ENCODE results near the gene ERVK3-1. TPM values are rescaled to one million over a fixed set of nuclear protein-coding genes. Genes with fewer than 3 reads are reported as not detected.

The ERVK3-1 gene
- total RNA-seq, 4 donors from 2014 or later, result 56.3 to 87.2 (median 64.5) TPM

DNA sequence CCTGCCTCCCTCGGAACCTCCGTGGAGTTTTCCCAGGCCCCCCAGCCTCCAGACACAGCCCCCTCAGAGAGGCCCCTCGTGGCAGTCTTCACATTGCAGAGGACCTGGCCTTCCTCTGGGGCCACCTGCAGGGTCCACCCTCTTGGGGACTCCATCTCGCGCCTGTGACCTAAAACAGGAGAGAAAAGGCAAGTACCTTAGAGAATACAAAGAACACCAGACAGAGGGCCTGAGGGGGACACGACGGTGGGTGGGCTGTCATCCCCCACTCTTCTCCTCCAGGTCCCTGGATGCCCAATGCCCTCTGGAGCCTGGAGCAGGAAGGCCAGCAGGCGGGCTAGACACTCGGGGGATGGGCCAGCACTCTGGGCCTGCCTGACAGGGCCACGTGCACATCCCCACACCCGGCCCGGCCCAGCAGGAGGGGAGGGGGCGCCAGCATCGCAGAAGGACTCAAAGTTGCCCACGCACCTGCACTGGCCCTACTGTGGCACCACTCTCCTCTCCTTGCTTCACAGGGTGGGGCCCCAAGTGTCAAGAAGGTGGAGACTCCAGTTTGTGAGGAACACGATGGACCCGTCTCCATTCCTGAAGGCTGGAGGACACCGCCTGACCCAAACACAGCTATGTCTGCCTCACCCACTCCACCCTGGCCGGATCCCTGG is 52.4 kb downstream of the ERVK3-1 start:
- DNase-seq, result no peak
- no peaks in the 10 kb centered on the region for H3K9me3 ChIP-seq
- 76 to 86% methylated on average over 13 to 16 of the region's 19 CpGs for WGBS, 2 donors
- peaks cover 0 to 5% of the 10 kb centered on the region in 2 donors for H3K4me1 ChIP-seq
- intact Hi-C loops (cut with DNase I), result no loop called here
- no peak overlapping the region for H3K27ac ChIP-seq
- H3K36me3 ChIP-seq, result no peaks in the 10 kb centered on the region
- TF ChIP-seq, protein P1, sequence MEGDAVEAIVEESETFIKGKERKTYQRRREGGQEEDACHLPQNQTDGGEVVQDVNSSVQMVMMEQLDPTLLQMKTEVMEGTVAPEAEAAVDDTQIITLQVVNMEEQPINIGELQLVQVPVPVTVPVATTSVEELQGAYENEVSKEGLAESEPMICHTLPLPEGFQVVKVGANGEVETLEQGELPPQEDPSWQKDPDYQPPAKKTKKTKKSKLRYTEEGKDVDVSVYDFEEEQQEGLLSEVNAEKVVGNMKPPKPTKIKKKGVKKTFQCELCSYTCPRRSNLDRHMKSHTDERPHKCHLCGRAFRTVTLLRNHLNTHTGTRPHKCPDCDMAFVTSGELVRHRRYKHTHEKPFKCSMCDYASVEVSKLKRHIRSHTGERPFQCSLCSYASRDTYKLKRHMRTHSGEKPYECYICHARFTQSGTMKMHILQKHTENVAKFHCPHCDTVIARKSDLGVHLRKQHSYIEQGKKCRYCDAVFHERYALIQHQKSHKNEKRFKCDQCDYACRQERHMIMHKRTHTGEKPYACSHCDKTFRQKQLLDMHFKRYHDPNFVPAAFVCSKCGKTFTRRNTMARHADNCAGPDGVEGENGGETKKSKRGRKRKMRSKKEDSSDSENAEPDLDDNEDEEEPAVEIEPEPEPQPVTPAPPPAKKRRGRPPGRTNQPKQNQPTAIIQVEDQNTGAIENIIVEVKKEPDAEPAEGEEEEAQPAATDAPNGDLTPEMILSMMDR (IDR thresholded peaks at IDR 0.05), result no peak
- no peak for TF ChIP-seq POLR2A (IDR thresholded peaks at IDR 0.05)
- H3K27me3 ChIP-seq, result no peaks in the 10 kb centered on the region
- H3K4me3 ChIP-seq (replicated peaks in 1 of 3), result no peak overlapping the region

DNA sequence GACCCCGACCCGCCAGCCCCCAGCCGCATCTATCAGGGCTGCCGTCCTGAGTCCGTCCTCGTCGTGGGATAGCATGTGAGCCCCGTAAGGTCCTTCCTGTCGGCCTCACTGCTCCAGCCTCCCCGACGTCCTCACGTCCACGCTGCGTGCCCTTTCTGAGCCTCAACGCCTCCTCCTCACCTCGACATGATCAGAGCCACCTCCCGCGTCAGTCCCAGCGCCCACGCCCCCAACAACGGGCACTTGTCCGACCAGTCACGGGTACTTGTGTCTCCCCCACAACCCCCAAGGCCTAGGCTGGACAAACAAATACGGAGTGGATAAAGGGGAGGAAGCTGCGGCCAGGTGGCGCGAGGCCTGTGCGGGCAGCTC is 56.7 kb downstream of the ERVK3-1 start:
- Histone ChIP-seq H3K27me3 (no peaks in the 10 kb centered on the region), H3K4me1 (peaks cover 0 to 5% of the 10 kb centered on the region in 2 donors), H3K27ac (peak overlapping the region; percentile 60 to 95 (median 81)), H3K9me3 (no peaks in the 10 kb centered on the region), H3K4me3 (replicated peaks in 1 of 3) (peak overlapping the region; percentile 56 to 88 (median 83)), H3K36me3 (no peaks in the 10 kb centered on the region)
- peak in 1 of 2 donors; percentile 42 for DNase-seq
- no peak for TF ChIP-seq POLR2A (IDR thresholded peaks at IDR 0.05)
- TF ChIP-seq, protein P1 (IDR thresholded peaks at IDR 0.05), result no peak
- intact Hi-C loops (cut with DNase I), result no loop called here
- WGBS, 2 donors, result 2 to 4% methylated on average over 24 to 28 of the region's 28 CpGs

DNA sequence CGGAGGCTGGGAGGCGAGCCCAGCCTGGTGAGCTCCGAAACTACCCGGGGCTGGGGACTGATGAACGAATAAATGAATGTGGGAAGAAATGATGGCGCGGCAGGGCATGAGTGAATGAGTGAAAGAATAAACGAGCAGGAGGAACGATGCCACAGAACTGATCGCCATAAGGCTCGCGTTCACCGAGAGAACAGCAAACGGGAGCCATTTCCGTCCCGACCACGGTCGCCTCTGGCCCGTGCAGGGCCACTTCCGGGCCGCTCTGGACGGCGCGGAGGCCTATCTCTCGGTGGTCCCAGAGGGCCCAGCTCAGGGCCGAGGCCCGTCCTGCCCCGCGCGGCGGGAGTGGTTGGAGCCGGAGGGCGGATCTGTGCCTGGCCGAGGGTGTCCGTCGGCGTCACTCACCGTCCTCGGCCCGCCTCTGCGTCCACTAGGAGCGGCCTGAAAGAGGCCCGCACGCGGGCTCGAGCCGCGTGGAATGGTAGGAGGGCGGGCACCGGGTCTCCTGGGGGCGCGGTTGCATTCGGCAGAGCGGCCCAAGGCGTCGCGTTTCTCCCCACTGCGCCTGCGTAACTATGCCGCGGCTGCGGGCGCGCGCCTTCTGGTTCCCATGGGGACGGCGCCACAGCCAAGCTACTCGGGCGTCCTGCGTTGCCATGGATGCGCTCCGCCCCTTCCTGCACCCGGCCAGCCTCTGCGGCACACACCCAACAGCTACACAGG is 57.3 kb downstream of the ERVK3-1 start, which contains the start of gene ZNF497:
ZNF497 (minus strand) TSS at position 480 of the 723 bp plus-strand sequence. CDS start 5,116 bp downstream, outside the sequence.
- peak; percentile 97 to 98 for DNase-seq
- WGBS, 2 donors, result 0% methylated on average over 20 to 24 of the region's 74 CpGs
- H3K9me3 ChIP-seq, result no peaks in the 10 kb centered on the region
- H3K4me1 ChIP-seq, result peaks cover 0 to 5% of the 10 kb centered on the region in 2 donors
- H3K4me3 ChIP-seq (replicated peaks in 1 of 3), result peak within 1 kb of the TSS; percentile 56 to 88 (median 83)
- no peaks in the 10 kb centered on the region for H3K36me3 ChIP-seq
- TF ChIP-seq POLR2A (IDR thresholded peaks at IDR 0.05), result peak in 1 of 2 donors; percentile 75
- TF ChIP-seq, protein P1 (IDR thresholded peaks at IDR 0.05), result no peak
- peak within 1 kb of the TSS; percentile 60 to 95 (median 81) for H3K27ac ChIP-seq
- no peaks in the 10 kb centered on the region for H3K27me3 ChIP-seq
- intact Hi-C loops (cut with DNase I), result no loop called here

DNA sequence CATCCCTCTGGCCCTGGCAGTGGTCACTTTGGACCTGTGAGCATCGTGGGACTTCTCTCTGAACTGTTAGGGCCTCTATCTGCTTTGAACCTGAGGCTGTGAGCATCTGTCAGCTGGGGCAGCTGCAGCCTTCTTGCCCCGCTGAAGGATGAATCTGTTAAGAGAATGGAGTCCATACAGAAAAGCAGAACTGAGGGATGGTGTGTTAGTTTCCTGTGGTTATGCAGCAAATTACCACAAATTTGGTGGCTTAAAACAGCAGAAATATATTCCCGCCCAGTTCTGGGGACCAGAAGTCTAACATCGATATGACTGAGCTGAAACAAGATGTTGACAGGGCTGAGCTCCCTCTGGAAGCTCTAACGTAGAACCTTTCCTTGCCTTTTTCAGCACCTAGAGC is 59.0 kb downstream of the ERVK3-1 start:
- no peak for DNase-seq
- intact Hi-C loops (cut with DNase I), result no loop called here
- H3K27ac ChIP-seq, result no peak overlapping the region
- peaks cover 0 to 5% of the 10 kb centered on the region in 2 donors for H3K4me1 ChIP-seq
- no peaks in the 10 kb centered on the region for H3K9me3 ChIP-seq
- H3K27me3 ChIP-seq, result no peaks in the 10 kb centered on the region
- H3K36me3 ChIP-seq, result no peaks in the 10 kb centered on the region
- 91 to 92% methylated on average over 4 to 5 of the region's 5 CpGs for WGBS, 2 donors
- H3K4me3 ChIP-seq (replicated peaks in 1 of 3), result no peak overlapping the region
- no peak for TF ChIP-seq POLR2A (IDR thresholded peaks at IDR 0.05)

Small RNA genes lying within 50 kb of the gene (microRNA-seq; reads per million reads assigned to microRNA genes)
- not detected for gene MIR6806

Small RNA genes lying within 50 kb of the gene (small RNA-seq; reads per million reads assigned to genes)
- gene MIR6806 (not detected), gene RNA5SP473 (0.38 reads per million)

Other genes with a start within 250 kb of the ERVK3-1 start
- gene ZNF135, start 246.1 kb upstream of the ERVK3-1 start, total RNA-seq, result 10 to 100 TPM; 12.6 to 22.9 (median 18.1) TPM
- 100 to 1,000 TPM; 129 to 150 (median 132) TPM for gene ZSCAN18, start 207.1 kb upstream of the ERVK3-1 start, total RNA-seq
- 10 to 100 TPM; 15.6 to 20.6 (median 17.6) TPM for gene ZNF329, start 154.6 kb upstream of the ERVK3-1 start, total RNA-seq
- gene ZNF274, start 122.3 kb upstream of the ERVK3-1 start, total RNA-seq, result 10 to 100 TPM; 43.0 to 75.3 (median 49.9) TPM
- 100 to 1,000 TPM in 1 of 4 donors, 10 to 100 TPM in 3; 64.7 to 103 (median 76.5) TPM for gene ZNF544, start 76.5 kb upstream of the ERVK3-1 start, total RNA-seq
- gene ZNF8, start 26.4 kb upstream of the ERVK3-1 start, total RNA-seq, result 10 to 100 TPM in 3 of 4 donors, 1 to 10 TPM in 1; 9.7 to 14.7 (median 10.3) TPM
- 1 to 10 TPM; 3.0 to 4.5 (median 4.2) TPM for gene ZSCAN22, start 21.6 kb downstream of the ERVK3-1 start, total RNA-seq
- gene A1BG, start 48.1 kb downstream of the ERVK3-1 start, total RNA-seq, result 10 to 100 TPM in 1 of 4 donors, 1 to 10 TPM in 2, under 1 TPM in 1; 0.50 to 14.9 (median 3.4) TPM
- 10 to 100 TPM in 1 of 4 donors, 1 to 10 TPM in 3; 7.1 to 16.2 (median 8.1) TPM for gene ZNF497, start 57.4 kb downstream of the ERVK3-1 start, total RNA-seq
- 10 to 100 TPM in 3 of 4 donors, 1 to 10 TPM in 1; 6.3 to 16.4 (median 15.1) TPM for gene ZNF837, start 75.7 kb downstream of the ERVK3-1 start, total RNA-seq
- gene RPS5, start 81.9 kb downstream of the ERVK3-1 start, total RNA-seq, result 1,000 to 10,000 TPM; 1,209 to 2,449 (median 1,340) TPM
- under 1 TPM in 1 of 4 donors, not detected in 3; 0.33 TPM for gene RNF225, start 90.3 kb downstream of the ERVK3-1 start, total RNA-seq
- 10 to 100 TPM; 10.1 to 31.1 (median 23.1) TPM for gene ZNF584, start 103.3 kb downstream of the ERVK3-1 start, total RNA-seq
- 10 to 100 TPM; 13.3 to 24.3 (median 16.2) TPM for gene ZNF132, start 134.8 kb downstream of the ERVK3-1 start, total RNA-seq
- 10 to 100 TPM; 10.6 to 16.8 (median 13.4) TPM for gene ZNF324B, start 146.2 kb downstream of the ERVK3-1 start, total RNA-seq
- 10 to 100 TPM; 27.0 to 41.7 (median 32.2) TPM for gene ZNF324, start 161.7 kb downstream of the ERVK3-1 start, total RNA-seq
- gene ZNF446, start 171.0 kb downstream of the ERVK3-1 start, total RNA-seq, result 10 to 100 TPM; 15.2 to 30.0 (median 25.6) TPM
- gene SLC27A5, start 206.6 kb downstream of the ERVK3-1 start, total RNA-seq, result 10 to 100 TPM; 10.6 to 22.4 (median 17.7) TPM
- 10 to 100 TPM in 1 of 4 donors, 1 to 10 TPM in 3; 6.9 to 17.7 (median 8.5) TPM for gene ZBTB45, start 214.4 kb downstream of the ERVK3-1 start, total RNA-seq
- gene TRIM28, start 238.7 kb downstream of the ERVK3-1 start, total RNA-seq, result 100 to 1,000 TPM; 195 to 237 (median 218) TPM
- gene CHMP2A, start 249.7 kb downstream of the ERVK3-1 start, total RNA-seq, result 100 to 1,000 TPM; 123 to 155 (median 148) TPM